ENCODE measurements around the gene LOXL3.

LOXL3 gene, protein sequence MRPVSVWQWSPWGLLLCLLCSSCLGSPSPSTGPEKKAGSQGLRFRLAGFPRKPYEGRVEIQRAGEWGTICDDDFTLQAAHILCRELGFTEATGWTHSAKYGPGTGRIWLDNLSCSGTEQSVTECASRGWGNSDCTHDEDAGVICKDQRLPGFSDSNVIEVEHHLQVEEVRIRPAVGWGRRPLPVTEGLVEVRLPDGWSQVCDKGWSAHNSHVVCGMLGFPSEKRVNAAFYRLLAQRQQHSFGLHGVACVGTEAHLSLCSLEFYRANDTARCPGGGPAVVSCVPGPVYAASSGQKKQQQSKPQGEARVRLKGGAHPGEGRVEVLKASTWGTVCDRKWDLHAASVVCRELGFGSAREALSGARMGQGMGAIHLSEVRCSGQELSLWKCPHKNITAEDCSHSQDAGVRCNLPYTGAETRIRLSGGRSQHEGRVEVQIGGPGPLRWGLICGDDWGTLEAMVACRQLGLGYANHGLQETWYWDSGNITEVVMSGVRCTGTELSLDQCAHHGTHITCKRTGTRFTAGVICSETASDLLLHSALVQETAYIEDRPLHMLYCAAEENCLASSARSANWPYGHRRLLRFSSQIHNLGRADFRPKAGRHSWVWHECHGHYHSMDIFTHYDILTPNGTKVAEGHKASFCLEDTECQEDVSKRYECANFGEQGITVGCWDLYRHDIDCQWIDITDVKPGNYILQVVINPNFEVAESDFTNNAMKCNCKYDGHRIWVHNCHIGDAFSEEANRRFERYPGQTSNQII

DNA sequence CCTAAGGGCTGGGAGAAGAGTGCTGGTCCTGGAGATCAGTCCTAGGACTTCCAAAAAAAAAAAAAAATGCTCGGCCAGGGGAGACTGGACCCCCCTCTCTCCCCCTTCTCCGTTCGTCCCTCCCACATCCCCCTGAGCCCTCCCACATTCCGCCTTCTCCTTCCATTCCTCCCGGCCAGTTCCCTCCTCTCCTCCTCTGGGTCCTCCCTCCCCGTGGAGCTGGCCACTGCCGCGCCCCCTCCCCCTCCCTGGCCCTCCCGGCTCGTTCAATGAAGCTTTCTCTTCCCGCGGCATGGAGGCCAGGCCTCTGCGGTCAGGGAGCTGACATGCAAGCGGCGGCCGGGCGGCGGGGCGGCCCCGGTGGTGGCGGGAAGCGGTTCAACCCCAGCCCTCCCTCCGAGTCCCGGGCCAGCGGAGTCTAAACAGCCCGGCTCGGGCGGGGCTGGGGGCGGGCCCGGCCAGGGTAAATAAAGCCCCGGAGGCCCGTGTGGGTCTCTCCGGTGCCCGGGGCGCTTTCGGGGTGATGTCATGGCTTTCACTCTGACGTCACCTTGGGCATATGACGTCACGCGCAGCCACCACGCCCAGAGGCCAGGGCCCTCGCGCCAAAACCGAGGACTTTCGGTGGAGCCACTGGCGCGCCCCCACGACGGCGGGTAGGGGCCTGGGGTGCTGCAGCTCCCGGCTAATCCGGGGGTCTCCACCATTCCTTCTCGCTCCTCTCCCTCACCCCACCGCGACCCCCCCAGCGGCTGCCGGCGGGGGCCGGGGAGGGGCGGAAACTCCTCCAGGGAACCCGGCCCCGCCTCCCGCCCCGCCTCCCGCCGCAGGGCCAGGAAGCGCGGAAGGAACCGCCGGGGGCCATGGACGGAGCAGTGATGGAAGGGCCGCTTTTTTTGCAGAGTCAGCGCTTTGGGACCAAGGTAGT, at the start of gene LOXL3, which contains the start of gene DOK1:
Gene LOXL3 (minus strand): TSS at position 51 of the 928 bp plus-strand sequence. CDS start 1,308 bp downstream, outside the sequence.
Gene DOK1 (plus strand): TSS at position 829 of the 928 bp plus-strand sequence. CDS start 35 bp downstream, at position 864.
- peak; percentile 90 to 91 for DNase-seq

DNA sequence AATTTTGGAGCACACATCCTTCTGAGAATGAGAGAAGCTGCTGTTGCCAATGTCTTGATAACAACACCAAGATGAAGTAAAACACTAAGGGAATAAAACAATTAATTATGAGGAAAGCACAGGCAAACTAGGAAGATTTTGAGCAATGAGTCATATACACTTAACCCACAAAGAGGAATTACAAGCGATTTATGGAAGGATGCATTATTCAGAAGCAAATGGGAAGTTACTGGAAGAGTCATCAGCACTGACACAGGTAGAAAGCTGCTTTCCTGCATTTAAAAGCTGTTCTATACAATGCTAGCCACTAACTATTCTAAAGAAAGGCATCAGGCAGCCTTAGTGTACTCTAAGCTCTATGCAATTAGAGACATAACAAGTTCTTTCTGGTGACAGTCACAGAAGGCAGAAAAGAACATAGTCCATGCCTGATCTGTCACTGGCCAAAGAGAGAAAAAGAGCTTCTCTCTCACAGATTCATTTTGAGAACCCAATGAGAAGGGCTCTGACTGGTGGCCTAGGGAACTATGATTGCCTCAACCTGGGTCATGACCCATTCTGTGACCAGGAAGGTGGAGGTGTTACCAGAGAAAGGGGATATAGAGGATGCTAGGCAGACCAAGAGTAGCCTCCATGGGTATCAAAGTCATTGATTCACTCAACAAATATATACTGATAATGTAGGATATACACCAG, 49.0 kb upstream of the LOXL3 start:
- DNase-seq = no peak

GRCh38 chr2:74599676-74600075, 45.9 kb upstream of the LOXL3 start:
- no peak for DNase-seq

GRCh38 chr2:74597410-74597809, 43.7 kb upstream of the LOXL3 start:
- DNase-seq = no peak

DNA sequence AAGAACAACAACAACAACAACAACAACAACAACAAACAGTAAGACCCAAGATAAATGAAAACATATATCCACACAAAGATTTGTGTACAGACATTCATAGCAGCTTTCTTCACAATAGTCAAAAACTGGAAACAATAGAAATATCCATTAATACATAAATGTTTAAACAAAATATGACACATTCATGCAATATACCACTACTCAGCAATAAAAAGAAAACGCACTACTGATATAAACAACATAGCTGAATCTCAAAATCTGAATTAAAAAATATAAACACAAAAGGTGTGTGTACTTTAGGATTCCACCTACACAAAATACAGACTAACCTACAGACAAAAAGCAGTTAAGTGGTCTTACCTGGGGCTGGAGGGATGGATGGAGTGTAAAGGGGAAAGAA, 42.8 kb upstream of the LOXL3 start:
- no peak for DNase-seq

DNA sequence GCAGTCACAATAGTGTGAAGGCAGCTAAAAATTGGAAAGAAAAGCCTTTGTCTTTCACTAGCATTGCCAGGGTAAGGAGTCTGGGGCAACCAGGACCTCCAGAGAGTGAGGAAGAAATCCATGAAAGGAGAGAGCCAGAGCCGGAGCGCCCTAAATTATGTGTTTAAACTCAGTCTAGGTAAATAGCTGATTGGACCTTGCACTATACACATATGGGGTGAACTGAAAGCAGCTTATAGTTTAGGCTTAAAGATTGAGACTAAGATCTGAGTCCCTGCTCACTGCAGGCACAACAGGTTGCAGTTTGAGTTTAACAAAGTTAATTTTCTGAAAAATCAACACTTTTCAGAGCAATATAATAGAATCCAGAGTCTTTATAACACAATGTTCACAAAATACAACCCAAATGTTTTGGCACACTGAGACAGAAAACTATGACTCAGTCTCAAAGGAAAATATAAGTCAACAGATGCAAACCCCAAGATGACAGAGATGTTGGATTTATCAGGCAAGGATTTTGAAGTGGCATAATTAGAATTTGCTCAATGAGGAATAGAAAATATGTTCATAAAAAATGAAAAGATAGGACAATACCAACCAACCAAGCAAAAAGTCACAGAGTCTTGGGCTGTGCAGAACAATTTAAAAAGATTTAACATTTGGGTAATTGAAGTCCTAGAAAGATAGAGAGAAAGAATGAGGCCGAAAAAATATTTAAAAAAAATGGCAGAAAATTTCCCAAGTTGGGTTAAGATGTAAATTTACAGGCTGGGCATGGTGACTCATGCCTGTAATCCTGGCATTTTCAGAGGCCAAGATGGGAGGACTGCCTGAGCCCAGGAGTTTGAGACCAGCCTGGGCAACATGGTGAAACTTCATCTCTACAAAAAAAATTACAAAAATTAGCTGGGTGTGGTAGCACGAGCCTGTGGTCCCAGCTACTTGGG, 40.4 kb upstream of the LOXL3 start:
- no peak for DNase-seq

GRCh38 chr2:74588664-74589063, 34.9 kb upstream of the LOXL3 start:
- DNase-seq = no peak

- DNase-seq = peak; percentile 68 to 74
Measured at GRCh38 chr2:74587664-74588277, 34.0 kb upstream of the LOXL3 start.

GRCh38 chr2:74585406-74586185, 31.9 kb upstream of the LOXL3 start:
- DNase-seq = peak in 1 of 2 experiments; percentile 34

DNA sequence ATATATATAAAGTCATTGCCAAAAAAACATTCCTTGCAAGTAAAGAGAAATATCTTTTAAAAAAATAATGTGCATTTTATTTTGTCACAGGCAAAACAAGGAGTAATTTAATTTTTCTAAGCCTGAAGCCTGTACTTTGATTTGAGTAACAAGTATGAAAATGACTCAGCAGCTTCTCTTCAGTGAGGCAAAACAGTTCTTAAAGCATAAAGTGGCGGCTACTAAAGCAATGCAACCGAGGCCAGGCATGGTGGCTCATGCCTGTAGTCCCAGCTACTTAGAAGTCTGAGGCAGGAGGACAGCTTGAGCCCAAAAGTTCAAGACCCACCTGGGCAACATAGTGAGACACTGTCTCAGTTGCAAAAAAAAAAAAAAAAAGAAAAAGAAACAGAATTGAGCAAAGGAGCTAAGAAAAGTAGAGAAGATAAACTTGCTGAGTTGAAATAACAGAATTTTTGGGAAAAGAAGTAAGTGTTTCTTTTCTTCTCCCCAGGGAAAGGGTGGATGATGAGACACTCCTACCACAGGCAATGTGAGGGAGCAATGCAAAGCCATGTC, 30.4 kb upstream of the LOXL3 start:
- peak in 1 of 2 experiments; percentile 41 for DNase-seq

GRCh38 chr2:74583504-74583903, 29.8 kb upstream of the LOXL3 start:
- DNase-seq = no peak

GRCh38 chr2:74582184-74582583, 28.4 kb upstream of the LOXL3 start:
- no peak for DNase-seq

DNA sequence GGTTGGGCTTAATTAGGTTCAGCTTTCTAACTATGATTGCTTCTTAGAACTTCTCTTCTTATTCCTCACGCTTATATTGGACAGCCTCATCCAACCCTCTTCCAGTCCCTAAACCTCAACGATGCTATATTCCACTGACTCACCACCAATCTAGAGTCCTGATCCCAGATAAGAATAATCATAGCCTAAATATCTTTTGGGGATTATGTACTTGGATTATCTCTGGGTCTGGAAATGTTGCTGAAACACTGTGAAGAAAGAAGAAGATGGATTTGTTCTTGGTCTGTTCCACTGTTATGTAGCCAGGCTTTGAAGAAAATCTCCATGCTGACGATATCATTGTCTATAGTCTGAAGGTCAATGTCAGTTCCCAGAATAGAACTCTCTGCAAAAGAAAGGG, 27.7 kb upstream of the LOXL3 start:
- DNase-seq = no peak

- DNase-seq = no peak
Measured at GRCh38 chr2:74578408-74578807, 24.7 kb upstream of the LOXL3 start.

DNA sequence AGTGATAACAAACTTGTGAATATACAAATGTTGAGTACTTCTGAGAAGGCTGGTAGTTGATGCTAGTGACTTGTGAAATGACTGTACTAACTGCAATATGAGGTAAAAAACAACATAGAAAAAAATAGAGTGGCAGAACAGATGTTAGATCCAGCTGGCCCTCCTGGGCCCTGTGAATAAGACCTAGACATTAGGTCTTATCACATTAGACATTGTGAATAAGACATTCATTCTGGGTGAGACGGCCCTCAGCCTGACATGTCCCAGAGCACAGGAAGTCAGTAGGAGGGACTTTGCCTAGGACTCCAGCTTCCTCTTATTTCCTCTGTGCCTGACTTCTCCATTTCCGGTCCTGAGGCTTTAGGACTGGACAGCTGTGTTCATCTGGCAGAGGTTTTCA, 23.7 kb upstream of the LOXL3 start:
- DNase-seq = no peak

DNA sequence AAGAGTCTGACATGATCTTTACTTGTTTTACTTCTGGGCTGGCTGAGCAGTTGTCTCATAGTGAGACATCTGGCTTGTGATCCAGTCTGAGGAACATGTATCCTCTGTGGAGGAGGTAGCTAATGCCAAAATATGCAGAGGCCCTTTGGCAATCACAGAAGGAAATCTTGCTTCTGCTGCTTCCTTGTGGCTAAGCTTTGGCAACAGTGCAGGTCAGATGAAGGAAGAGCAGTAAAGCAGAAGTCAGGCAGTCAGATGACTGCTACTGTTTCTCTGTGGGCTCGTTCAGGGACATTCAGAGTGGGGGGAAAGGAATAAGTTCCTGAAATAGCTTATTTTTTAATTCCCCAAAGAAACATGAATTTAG, 23.1 kb upstream of the LOXL3 start:
- DNase-seq = no peak

DNA sequence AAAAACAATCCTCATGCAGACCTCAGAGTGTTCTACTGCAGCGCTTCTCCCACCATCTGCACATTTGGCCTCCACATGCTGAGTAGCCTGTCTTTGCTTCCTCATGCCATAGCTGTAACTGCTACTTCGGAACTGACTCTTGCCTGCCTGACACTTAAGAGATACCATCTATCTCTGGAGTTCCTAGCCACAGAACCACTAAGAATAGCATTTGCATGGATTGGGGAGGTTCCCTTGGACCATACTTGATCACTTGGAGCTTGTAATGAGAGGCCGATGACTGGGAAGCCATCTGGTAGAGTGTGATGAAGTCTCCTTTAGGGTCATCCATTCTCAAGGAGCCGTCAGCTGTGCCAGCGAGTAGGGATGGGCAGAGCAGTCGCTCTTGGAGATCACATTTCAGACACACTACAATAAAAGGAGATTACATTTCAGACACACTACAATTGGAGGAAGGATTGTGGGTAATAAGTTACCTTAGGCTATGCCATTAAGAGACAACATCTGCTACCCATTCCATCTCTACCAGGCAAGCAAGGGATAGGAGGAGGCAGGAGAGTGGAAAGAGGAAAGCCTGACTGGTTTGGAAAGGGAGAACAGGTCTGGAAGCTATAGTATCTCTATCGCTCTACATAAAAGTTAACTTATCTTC, 22.6 kb upstream of the LOXL3 start:
- DNase-seq = no peak

DNA sequence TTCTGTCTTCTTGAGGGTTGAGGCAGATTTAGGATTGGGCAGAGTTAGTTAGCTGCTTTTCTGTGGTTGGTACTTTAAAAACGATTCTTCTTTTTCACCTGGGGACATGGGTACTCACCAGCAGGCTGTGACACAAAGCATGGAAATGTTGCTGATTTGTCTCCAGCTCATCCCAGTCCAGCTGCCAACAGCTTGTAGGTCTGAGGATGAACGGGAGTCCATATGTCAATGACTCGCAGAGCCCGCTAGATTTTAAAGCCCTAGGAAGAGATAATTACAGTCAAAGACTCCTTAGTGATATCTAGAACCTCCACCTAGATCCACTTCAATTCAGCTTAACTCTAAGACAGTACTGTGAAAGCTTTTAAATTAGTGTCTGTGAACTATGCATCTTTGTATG, 21.6 kb upstream of the LOXL3 start:
- DNase-seq = no peak
